H1 (cell line): ENCODE measurements around the gene RBBP6. TPM values are rescaled to one million over a fixed set of nuclear protein-coding genes. Genes with fewer than 3 reads are reported as not detected.
A peak's percentile ranks its signal among the peaks of the same experiment; 100 is the strongest.

ENCODE experiments used
- CTCF ChIA-PET: fragments of 300-600 bp; sonication (Branson Sonifier 250); formaldehyde crosslinking; loops from one replicate; lab custom pipeline; 2021; ENCODE audit not compliant: partially characterized antibody; lab: Charles Lee
- POLR2A ChIA-PET: fragments of 300-600 bp; sonication (Branson Sonifier 250); formaldehyde crosslinking; loops from one replicate; lab custom pipeline; 2021; ENCODE audit warnings: inconsistent platforms; ENCODE audit not compliant: partially characterized antibody; lab: Charles Lee
- DNase-seq, 2 experiments: peaks; one replicate each; pipeline versions ENCODE4 v3.0.0 to v3.0.0-alpha.2; 2010 to 2022; ENCODE audit warnings: low spot score in 2 of 2, low read depth in 1 of 2, mixed read lengths in 1 of 2
- FAIRE-seq: peaks from 2 replicates; lab custom pipeline; 2011; peaks lifted over from hg19 to GRCh38; lab: Jason Lieb, UNC
- H2AFZ ChIP-seq: 2 replicates; pipeline ENCODE4 v1.8.1; 2012; ENCODE audit warnings: low read length, inconsistent platforms
- H2AK5ac ChIP-seq: 2 replicates; pipeline ENCODE4 v1.6.1; 2013; ENCODE audit warnings: low read depth, low read length
- H2BK120ac ChIP-seq: replicated peaks from 2 replicates; pipeline ENCODE3; 2013; ENCODE audit warnings: low read depth, low read length, inconsistent platforms
- H2BK12ac ChIP-seq: 2 replicates; pipeline ENCODE4 v1.6.1; 2013; ENCODE audit warnings: low read depth, low read length
- H2BK15ac ChIP-seq: 2 replicates; pipeline ENCODE4 v1.6.1; 2013; ENCODE audit warnings: low read length
- H2BK20ac ChIP-seq: 2 replicates; pipeline ENCODE4 v1.6.1; 2013; ENCODE audit warnings: low read length
- H2BK5ac ChIP-seq: 2 replicates; pipeline ENCODE4 v1.6.1; 2013; ENCODE audit warnings: low read depth, low read length
- H3K14ac ChIP-seq: 2 replicates; pipeline ENCODE4 v1.6.1; 2013; ENCODE audit warnings: inconsistent platforms; ENCODE audit not compliant: insufficient read length
- H3K18ac ChIP-seq: 2 replicates; pipeline ENCODE4 v1.6.1; 2013; ENCODE audit warnings: low read length; ENCODE audit errors: extremely low read depth
- H3K23ac ChIP-seq: 2 replicates; pipeline ENCODE4 v1.6.1; 2013; ENCODE audit warnings: inconsistent platforms; ENCODE audit not compliant: insufficient read length
- H3K23me2 ChIP-seq: 2 replicates; pipeline ENCODE4 v1.6.1; 2013; ENCODE audit warnings: low read depth, low read length
- H3K27ac ChIP-seq: 2 replicates; pipeline ENCODE4 v1.6.1; 2011; ENCODE audit warnings: low read depth, low read length, inconsistent platforms
- H3K27me3 ChIP-seq, 4 experiments: replicated peaks in 1 of 4; 1 replicate in 1 of 4; 2 replicates in 3 of 4; pipeline versions ENCODE4 v1.6.1 to v1.8.1; 2011 to 2013; ENCODE audit warnings: low read length in 3 of 4, mild to moderate bottlenecking in 3 of 4, inconsistent platforms in 2 of 4, mixed read lengths in 2 of 4, moderate library complexity in 1 of 4; ENCODE audit not compliant: control insufficient read depth in 3 of 4, insufficient read depth in 3 of 4; ENCODE audit errors: extremely low read depth in 1 of 4
- H3K36me3 ChIP-seq, 4 experiments: 2 replicates each; pipeline versions ENCODE4 v1.6.1 to v1.8.1; 2011 to 2013; ENCODE audit warnings: mild to moderate bottlenecking in 4 of 4, low read length in 3 of 4, moderate library complexity in 2 of 4, control low read depth in 1 of 4, inconsistent platforms in 1 of 4; ENCODE audit not compliant: insufficient read depth in 4 of 4, control insufficient read depth in 2 of 4
- H3K4ac ChIP-seq: replicated peaks from 2 replicates; pipeline ENCODE3; 2013; ENCODE audit warnings: low read length, low read depth, mixed read lengths, inconsistent platforms; ENCODE audit not compliant: insufficient read length
- H3K4me1 ChIP-seq, 4 experiments: replicated peaks in 1 of 4; 1 replicate in 1 of 4; 2 replicates in 3 of 4; pipeline versions ENCODE4 v1.6.1 to v1.8.1; 2011 to 2013; ENCODE audit warnings: low read length in 3 of 4, inconsistent platforms in 2 of 4, mixed read lengths in 1 of 4; ENCODE audit not compliant: insufficient read depth in 4 of 4, control insufficient read depth in 3 of 4
- H3K4me2 ChIP-seq, 2 experiments: 2 replicates each; pipeline versions ENCODE4 v1.6.1 to v1.8.1; 2011 to 2013; ENCODE audit warnings: low read depth in 2 of 2, low read length in 2 of 2, control low read depth in 1 of 2, inconsistent platforms in 1 of 2, mild to moderate bottlenecking in 1 of 2; ENCODE audit not compliant: insufficient read depth in 1 of 2
- H3K4me3 ChIP-seq, 4 experiments: fragments of 200-600, 300-600 bp in 1 of 4; sonication (generic), shearing (Covaris generic), sonication (Bioruptor Twin) in 1 of 4; 2 replicates each; pipeline versions ENCODE4 v1.5.1 to v1.8.1; 2011 to 2016; ENCODE audit warnings: low read length in 4 of 4, low read depth in 3 of 4, control low read depth in 2 of 4, inconsistent platforms in 2 of 4, mild to moderate bottlenecking in 2 of 4, mixed read lengths in 1 of 4, moderate library complexity in 1 of 4; ENCODE audit not compliant: insufficient read depth in 2 of 4; ENCODE audit errors: extremely low read depth in 1 of 4
- H3K56ac ChIP-seq: replicated peaks from 2 replicates; pipeline ENCODE3; 2013; ENCODE audit warnings: low read depth, mild to moderate bottlenecking, mixed read lengths, low read length, inconsistent platforms; ENCODE audit not compliant: insufficient read length
- H3K79me1 ChIP-seq: 2 replicates; pipeline ENCODE4 v1.6.1; 2013; ENCODE audit warnings: low read depth, low read length, control low read depth
- H3K79me2 ChIP-seq, 2 experiments: 2 replicates each; pipeline versions ENCODE4 v1.6.1 to v1.8.1; 2012 to 2013; ENCODE audit warnings: low read length in 2 of 2, mild to moderate bottlenecking in 2 of 2, inconsistent platforms in 1 of 2; ENCODE audit not compliant: insufficient read depth in 2 of 2, control insufficient read depth in 1 of 2
- H3K9ac ChIP-seq, 4 experiments: replicated peaks in 1 of 4; 1 replicate in 1 of 4; 2 replicates in 3 of 4; pipeline versions ENCODE4 v1.6.1 to v1.8.1; 2011 to 2013; ENCODE audit warnings: low read depth in 3 of 4, low read length in 3 of 4, control low read depth in 2 of 4, mild to moderate bottlenecking in 2 of 4, moderate library complexity in 2 of 4, inconsistent platforms in 1 of 4; ENCODE audit errors: extremely low read depth in 1 of 4
- H3K9me3 ChIP-seq, 2 experiments: 2 replicates each; pipeline versions ENCODE4 v1.6.1 to v1.8.1; 2012 to 2013; ENCODE audit warnings: mild to moderate bottlenecking in 2 of 2, moderate library complexity in 2 of 2, control low read depth in 1 of 2, inconsistent platforms in 1 of 2, low read depth in 1 of 2, low read length in 1 of 2, mixed read lengths in 1 of 2; ENCODE audit not compliant: insufficient read depth in 2 of 2
- H4K20me1 ChIP-seq, 2 experiments: replicated peaks in 1 of 2; 2 replicates each; pipeline versions ENCODE3 to v1.8.1; 2011 to 2013; ENCODE audit warnings: inconsistent platforms in 2 of 2, low read length in 2 of 2, mild to moderate bottlenecking in 1 of 2; ENCODE audit not compliant: insufficient read depth in 2 of 2, control insufficient read depth in 1 of 2
- H4K5ac ChIP-seq: 2 replicates; pipeline ENCODE4 v1.6.1; 2013; ENCODE audit warnings: low read length, low read depth, mixed read lengths, inconsistent platforms; ENCODE audit not compliant: insufficient read length
- H4K8ac ChIP-seq: 2 replicates; pipeline ENCODE4 v1.8.0; 2013; ENCODE audit warnings: mild to moderate bottlenecking, moderate library complexity, low read length, inconsistent platforms; ENCODE audit not compliant: insufficient read depth; ENCODE audit errors: extremely low read depth
- H4K91ac ChIP-seq: replicated peaks from 2 replicates; pipeline ENCODE3; 2013; ENCODE audit warnings: low read length, mixed read lengths, inconsistent platforms; ENCODE audit not compliant: insufficient read length
- RBBP5 ChIP-seq: IDR thresholded peaks from 2 replicates; pipeline ENCODE4 v1.7.1; 2012; ENCODE audit warnings: low read depth, mild to moderate bottlenecking, inconsistent platforms, low read length, moderate library complexity, borderline replicate concordance
- YY1 ChIP-seq: IDR thresholded peaks from 2 replicates; pipeline ENCODE4 v1.6.1; 2011; ENCODE audit warnings: low read depth, mild to moderate bottlenecking, low read length
- WGBS, 2 experiments: shearing (Covaris generic) in 1 of 2; methylation state at CpG; one replicate each; pipeline versions ENCODE4 v1.1.6 to v1.1.7; 2013 to 2015; ENCODE audit warnings: low lambda C conversion rate in 2 of 2, mixed read lengths in 2 of 2, inconsistent platforms in 1 of 2, low coverage in 1 of 2, missing lambda C conversion rate in 1 of 2; ENCODE audit not compliant: insufficient replicate concordance in 2 of 2, insufficient coverage in 1 of 2, insufficient read length in 1 of 2; ENCODE audit errors: extremely low coverage in 1 of 2, missing lambda C conversion rate in 1 of 2; 5-methylcytosine and 5-hydroxymethylcytosine counted together
- polyA plus RNA-seq, 7 experiments: library from polyadenylated mRNA; depleted of rRNA in 3 of 7; stranded (reverse) in 5 of 7; unstranded in 2 of 7; fragments of >200 nt in 5 of 7; fragments of 200-250 nt in 2 of 7; gene quantifications; 1 replicate in 5 of 7; 2 replicates in 1 of 7; 4 replicates in 1 of 7; pipeline versions ENCODE4 v1.2.1 to v1.2.3, GENCODE V29; 2011 to 2013; ENCODE audit warnings: missing spikeins in 2 of 7, mixed read lengths in 2 of 7
- total RNA-seq: library from RNA; stranded (reverse); fragmentation: NEBNext Ultra II Directional; extraction: Animal tissue kit (Norgen Biotek cat#: 25700); gene quantifications from 2 replicates; pipeline ENCODE4 v1.2.1, GENCODE V29; 2021

The RBBP6 gene
- total and polyA plus RNA-seq, 2 of the 8 experiments (the other 6 are each of a cell fraction or from before 2014, with no cell fraction given): 22.5 to 54.5 TPM

DNA sequence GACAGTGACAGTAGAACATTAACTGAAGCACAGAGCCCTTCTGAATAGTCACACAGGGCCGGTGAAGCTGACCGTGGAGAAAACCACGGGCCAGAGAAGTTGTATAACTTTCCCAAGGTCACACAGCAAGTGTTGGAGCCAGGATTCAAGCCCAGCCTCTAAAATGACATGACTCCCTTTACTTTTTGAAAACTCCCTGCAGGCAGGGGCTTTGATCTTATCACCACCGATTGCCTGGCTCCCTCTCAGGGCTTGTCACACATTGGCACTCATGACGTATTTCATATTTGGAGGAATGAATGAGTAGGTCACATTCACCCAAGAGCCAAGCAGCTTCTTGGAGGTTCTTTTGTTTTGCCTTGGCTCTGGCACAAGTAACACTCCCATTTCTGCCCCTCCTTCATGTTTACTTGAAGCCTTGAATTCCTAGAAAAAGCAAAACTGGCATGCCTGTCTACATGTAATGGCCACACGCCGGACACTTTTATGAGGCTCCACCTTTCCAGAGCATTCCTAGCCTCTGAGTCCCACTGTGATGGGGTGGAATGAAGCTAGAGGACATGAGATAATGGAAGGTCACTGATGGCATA lies 13.3 kb upstream of the RBBP6 start:
- Histone ChIP-seq H3K23ac (no peak overlapping the region), H3K14ac (no peak overlapping the region), H3K23me2 (no peaks in the 10 kb centered on the region), H2BK12ac (no peak overlapping the region), H2BK15ac (no peak overlapping the region), H3K9ac (no peak overlapping the region), H4K20me1 (no peaks in the 10 kb centered on the region), H3K18ac (no peak overlapping the region), H3K4me3 (no peak overlapping the region), H3K36me3 (no peaks in the 10 kb centered on the region), H2BK20ac (no peak overlapping the region), H2BK5ac (no peak overlapping the region), H3K27me3 (no peaks in the 10 kb centered on the region), H3K27ac (no peak overlapping the region), H3K79me2 (no peaks in the 10 kb centered on the region), H4K5ac (no peak overlapping the region), H3K4me1 (no peaks in the 10 kb centered on the region), H4K91ac (no peak overlapping the region), H3K56ac (no peak overlapping the region), H3K4ac (no peak overlapping the region), H2AFZ (no peak overlapping the region), H3K79me1 (no peaks in the 10 kb centered on the region), H2BK120ac (no peak overlapping the region), H3K4me2 (no peak overlapping the region), H4K8ac (no peak overlapping the region), H2AK5ac (no peak overlapping the region), H3K9me3 (no peaks in the 10 kb centered on the region)
- DNase-seq (peak in 1 of 2 experiments; percentile 26), FAIRE-seq (no peak)
- POLR2A ChIA-PET: interaction anchor here (1.4 kb wide), 1 partner anchor 13 kb away, joined by 3 read pairs; no protein-coding TSS in a partner anchor
- 91% methylated on average over 7 of the region's 7 CpGs; no CpG with 5 or more reads in 1 of the 2 experiments for WGBS, 2 experiments
- CTCF ChIA-PET: interaction anchor here (1.2 to 2.5 kb wide), 3 partner anchors 9 to 27 kb away, joined by 3 to 10 read pairs (median 3); no protein-coding TSS in a partner anchor
- TF ChIP-seq YY1 (peak; percentile 22; the same call in 1 of the 2 replicates), RBBP5 (no peak)
